K562 (cell line): Measurements from ENCODE around the gene TMEM87B. TPM values are rescaled to one million over a fixed set of nuclear protein-coding genes. Genes with fewer than 3 reads are reported as not detected.

Source experiments
- ATAC-seq: fragments of 200-7000 bp; cut with Tn5 transposase; 3 replicates; pipeline ENCODE4 v1.9.1; 2020; ENCODE audit warnings: moderate library complexity
- BruUV-seq: library from RNA; stranded (reverse); fragments of 400-500 nt; replicated peaks from 2 replicates; lab custom pipeline; 2021; lab: Mats Ljungman, UMichigan
- CTCF ChIA-PET: fragments of 300-600 bp; formaldehyde crosslinking; extraction: SDS; loops from one replicate; lab custom pipeline; 2021; ENCODE audit warnings: low intra/inter-chr PET ratio; lab: Yijun Ruan, JAX
- POLR2A ChIA-PET: fragments of 300-600, 350-650 bp; sonication (Branson Sonifier 250); formaldehyde crosslinking; extraction: SDS; loops from one replicate; lab custom pipeline; 2021; ENCODE audit warnings: antibody characterized with exemption, inconsistent platforms; lab: Yijun Ruan, JAX
- DNase-seq, 4 experiments: peaks; one replicate each; pipeline versions ENCODE4 v3.0.0 to v3.0.0-alpha.2; 2011 to 2018; ENCODE audit warnings: low spot score in 3 of 4, mixed read lengths in 3 of 4; ENCODE audit errors: extremely low read depth in 1 of 4
- FAIRE-seq: peaks from 2 replicates; lab custom pipeline; 2011; peaks lifted over from hg19 to GRCh38; lab: Jason Lieb, UNC
- H2AFZ ChIP-seq: 2 replicates; pipeline ENCODE4 v1.6.0; 2011; ENCODE audit warnings: low read depth, low read length, control low read depth, inconsistent platforms
- H3K27ac ChIP-seq: fragments of 200-600 bp; 3 replicates; pipeline ENCODE4 v1.8.0; 2011; ENCODE audit warnings: low read depth, mild to moderate bottlenecking, control low read depth, inconsistent platforms, low read length, moderate library complexity, mixed read lengths; ENCODE audit errors: extremely low read depth
- H3K27me3 ChIP-seq, 2 experiments: fragments of 300-600 bp in 1 of 2; 2 replicates in 1 of 2; 3 replicates in 1 of 2; pipeline versions ENCODE4 v1.6.0 to v1.8.0; 2011; ENCODE audit warnings: inconsistent platforms in 2 of 2, low read length in 2 of 2, mild to moderate bottlenecking in 1 of 2, mixed read lengths in 1 of 2, moderate library complexity in 1 of 2; ENCODE audit not compliant: control insufficient read depth in 2 of 2, insufficient read depth in 2 of 2
- H3K36me3 ChIP-seq: fragments of 300-600 bp; 3 replicates; pipeline ENCODE4 v1.8.0; 2011; ENCODE audit warnings: mild to moderate bottlenecking, low read length, inconsistent platforms; ENCODE audit not compliant: control insufficient read depth, insufficient read depth
- H3K4me1 ChIP-seq, 2 experiments: fragments of 200-600 bp in 1 of 2; replicated peaks in 1 of 2; 2 replicates in 1 of 2; 3 replicates in 1 of 2; pipeline versions ENCODE4 v1.5.1 to v1.8.0; 2011; ENCODE audit warnings: inconsistent platforms in 2 of 2, low read length in 2 of 2, mild to moderate bottlenecking in 1 of 2, mixed read lengths in 1 of 2, moderate library complexity in 1 of 2; ENCODE audit not compliant: control insufficient read depth in 2 of 2, insufficient read depth in 2 of 2
- H3K4me2 ChIP-seq: 2 replicates; pipeline ENCODE4 v1.6.1; 2011; ENCODE audit warnings: low read length, control low read depth, inconsistent platforms, mixed read lengths; ENCODE audit not compliant: insufficient read depth
- H3K4me3 ChIP-seq: fragments of 200-600 bp; sonication (generic), shearing (Covaris generic); 2 replicates; pipeline ENCODE4 v1.5.1; 2016; ENCODE audit warnings: control low read depth, inconsistent platforms
- H3K79me2 ChIP-seq: fragments of 200-600 bp; 3 replicates; pipeline ENCODE4 v1.8.0; 2011; ENCODE audit warnings: low read length, inconsistent platforms; ENCODE audit not compliant: control insufficient read depth, insufficient read depth
- H3K9ac ChIP-seq, 2 experiments: 2 replicates each; pipeline versions ENCODE4 v1.6.0 to v1.6.1; 2011; ENCODE audit warnings: low read depth in 2 of 2, low read length in 2 of 2, control low read depth in 1 of 2, inconsistent platforms in 1 of 2, mild to moderate bottlenecking in 1 of 2, mixed read lengths in 1 of 2; ENCODE audit not compliant: insufficient read depth in 1 of 2
- H3K9me1 ChIP-seq: one replicate; pipeline ENCODE4 v1.6.0; 2011; ENCODE audit warnings: inconsistent platforms, mild to moderate bottlenecking, low read length, moderate library complexity; ENCODE audit not compliant: control insufficient read depth, insufficient read depth
- H3K9me3 ChIP-seq: replicated peaks from 2 replicates; pipeline ENCODE4 v1.5.1; 2011; ENCODE audit warnings: low read depth, low read length, inconsistent platforms; ENCODE audit not compliant: control insufficient read depth, insufficient read depth
- H4K20me1 ChIP-seq: replicated peaks from 2 replicates; pipeline ENCODE4 v1.6.1; 2011; ENCODE audit warnings: low read length, inconsistent platforms, mixed read lengths; ENCODE audit not compliant: control insufficient read depth, insufficient read depth
- ADNP ChIP-seq: fragments of 200-800 bp; sonication (Bioruptor generic); IDR thresholded peaks from 2 replicates; pipeline ENCODE4 v1.6.1; 2016; ENCODE audit warnings: missing genetic modification characterization, missing compliant biosample characterization
- BCOR ChIP-seq: fragments of 450-650 bp; IDR thresholded peaks from 2 replicates; pipeline ENCODE4 v1.6.1; 2016
- GABPB2 ChIP-seq: fragments of 250-450 bp; sonication (Bioruptor Pico); conservative IDR thresholded peaks from 2 replicates; pipeline ENCODE4 v1.5.1; 2021; ENCODE audit warnings: mild to moderate bottlenecking
- HES1 ChIP-seq: fragments of 450-650 bp; IDR thresholded peaks from 2 replicates; pipeline ENCODE4 v1.6.1; 2016; ENCODE audit warnings: low read depth, mild to moderate bottlenecking, moderate library complexity
- NR2F6 ChIP-seq: fragments of 450-650 bp; formaldehyde crosslinking; IDR thresholded peaks from 2 replicates; pipeline ENCODE4 v1.4.0; 2020; ENCODE audit warnings: mild to moderate bottlenecking
- PCBP2 ChIP-seq: fragments of 200-400 bp; formaldehyde crosslinking; IDR thresholded peaks from 2 replicates; pipeline ENCODE4 v1.6.1; 2018; ENCODE audit warnings: low read length, low read depth, mild to moderate bottlenecking, moderate library complexity; ENCODE audit not compliant: poor library complexity, severe bottlenecking
- RBM14 ChIP-seq: fragments of 200-400 bp; formaldehyde crosslinking; IDR thresholded peaks from 2 replicates; pipeline ENCODE4 v1.6.1; 2018; ENCODE audit warnings: low read depth, mild to moderate bottlenecking, low read length, moderate library complexity, borderline replicate concordance; ENCODE audit not compliant: insufficient read depth
- RBM25 ChIP-seq: fragments of 200-400 bp; formaldehyde crosslinking; IDR thresholded peaks from 2 replicates; pipeline ENCODE4 v1.6.1; 2018; ENCODE audit warnings: low read length, low read depth, moderate library complexity; ENCODE audit not compliant: severe bottlenecking
- RFX7 ChIP-seq: fragments of 250-450 bp; sonication (Bioruptor Pico); IDR thresholded peaks from 2 replicates; pipeline ENCODE4 v1.5.1; 2021; ENCODE audit warnings: mild to moderate bottlenecking
- TBP ChIP-seq: optimal IDR thresholded peaks from 2 replicates; pipeline ENCODE3; 2011; ENCODE audit warnings: low read depth, low read length, improper control_type of control experiment
- TCFL5 ChIP-seq: fragments of 250-450 bp; sonication (Bioruptor Pico); conservative IDR thresholded peaks from 2 replicates; pipeline ENCODE4 v1.6.1; 2021; ENCODE audit warnings: mild to moderate bottlenecking, moderate library complexity, matching md5 sums
- TSHZ1 ChIP-seq: fragments of 250-450 bp; sonication (Bioruptor Pico); IDR thresholded peaks from 2 replicates; pipeline ENCODE4 v1.4.0; 2020; ENCODE audit warnings: mild to moderate bottlenecking, moderate library complexity
- ZBTB34 ChIP-seq: fragments of 250-450 bp; sonication (Bioruptor Pico); IDR thresholded peaks from 2 replicates; pipeline ENCODE4 v1.8.0; 2021; ENCODE audit warnings: mild to moderate bottlenecking, moderate library complexity
- ZKSCAN8 ChIP-seq: fragments of 200-800 bp; sonication (Bioruptor generic); IDR thresholded peaks from 2 replicates; pipeline ENCODE4 v1.6.1; 2016; ENCODE audit warnings: missing genetic modification characterization, missing compliant biosample characterization
- WGBS: fragments of 100-300 bp; shearing (Covaris generic); methylation state at CpG from one replicate; pipeline ENCODE4 v1.1.6; 2016; ENCODE audit warnings: low coverage, mixed read lengths; ENCODE audit not compliant: insufficient coverage; ENCODE audit errors: missing lambda C conversion rate; 5-methylcytosine and 5-hydroxymethylcytosine counted together
- in situ Hi-C: fragments of 300-500 bp; cut with MboI; formaldehyde crosslinking; loops from 4 replicates; pipeline ENCODE4 v1.15.0; 2018; ENCODE audit warnings: inconsistent platforms, mixed read lengths
- intact Hi-C: fragments of 100-400 bp; cut with micrococcal nuclease; formaldehyde crosslinking; loops from 2 replicates; pipeline ENCODE4 v1.14.2; 2022
- polyA plus RNA-seq, 8 experiments: library from polyadenylated mRNA; depleted of rRNA in 4 of 8; stranded (reverse) in 5 of 8; unstranded in 3 of 8; fragments of >200 nt; fragmentation: Nextera tagmentation in 2 of 8; fragmentation: Illumina TruSeq in 1 of 8; extraction: Ambion mirVana in 2 of 8; extraction: Trizol in 1 of 8; gene quantifications; 2 replicates each; pipeline versions ENCODE4 v1.2.1 to v1.2.3, GENCODE V29; 2011 to 2014; ENCODE audit warnings: inconsistent platforms in 1 of 8, missing spikeins in 1 of 8
- total RNA-seq, 7 experiments: library from RNA; depleted of rRNA in 6 of 7; stranded (reverse); fragments of >200 nt in 6 of 7; fragmentation: Illumina TruSeq in 2 of 7; extraction: Trizol in 2 of 7; gene quantifications; 2 replicates each; pipeline versions ENCODE4 v1.2.1 to v1.2.3, GENCODE V29; 2011 to 2021; ENCODE audit warnings: low replicate concordance in 1 of 7

TMEM87B gene
- total and polyA plus RNA-seq, 9 of the 15 experiments (the other 6 are each of a cell fraction or from before 2014, with no cell fraction given): 3.7 to 17.1 (median 11.0) TPM

GRCh38 chr2:112133344-112133743 lies 78.3 kb downstream of the TMEM87B start:
- no peak for ATAC-seq

GRCh38 chr2:112134120-112134519 lies 79.1 kb downstream of the TMEM87B start:
- CTCF ChIA-PET: no interaction called here
- Histone ChIP-seq H3K4me2 (no peak overlapping the region), H2AFZ (no peak overlapping the region), H3K36me3 (no peaks in the 10 kb centered on the region), H3K27me3 (peaks cover 9 to 15% of the 10 kb centered on the region in 2 experiments; a peak in 4 of 5 replicates), H3K4me3 (no peak overlapping the region), H4K20me1 (no peaks in the 10 kb centered on the region), H3K4me1 (peaks cover 0 to 4% of the 10 kb centered on the region in 2 experiments; a peak in 3 of 5 replicates), H3K27ac (no peak overlapping the region), H3K79me2 (no peaks in the 10 kb centered on the region), H3K9me3 (no peaks in the 10 kb centered on the region), H3K9me1 (no peaks in the 10 kb centered on the region), H3K9ac (no peak overlapping the region)
- DNase-seq (no peak), ATAC-seq (no peak), FAIRE-seq (no peak)
- in situ Hi-C loops: no loop called here
- 1% methylated on average over 4 of the region's 4 CpGs for WGBS
- POLR2A ChIA-PET: interaction anchor here (0.7 kb wide), 1 partner anchor 18 kb away, joined by 3 read pairs; no protein-coding TSS in a partner anchor
- intact Hi-C loops: no loop called here
- BruUV-seq: no TSS peak
- TF ChIP-seq NR2F6 (CRISPR knock-in tag) (no peak), TSHZ1 (CRISPR knock-in tag) (no peak), TCFL5 (no peak), RBM14 (no peak), ZBTB34 (CRISPR knock-in tag) (no peak), PCBP2 (no peak), GABPB2 (CRISPR knock-in tag) (no peak), HES1 (no peak)

More at GRCh38 chr2:112133344-112133743, 78.3 kb downstream of the TMEM87B start:
- H3K79me2 ChIP-seq: no peaks in the 10 kb centered on the region
- no peak overlapping the region for H3K4me3 ChIP-seq
- no peaks in the 10 kb centered on the region for H4K20me1 ChIP-seq
- no peak for FAIRE-seq
- no peaks in the 10 kb centered on the region for H3K9me3 ChIP-seq
- in situ Hi-C loops (no loop called here), intact Hi-C loops (no loop called here)
- no peak for DNase-seq
- ChIA-PET CTCF (no interaction called here), POLR2A (no interaction called here)
- no peak overlapping the region for H3K9ac ChIP-seq
- no peak overlapping the region for H3K4me2 ChIP-seq
- no peaks in the 10 kb centered on the region for H3K9me1 ChIP-seq
- no peaks in the 10 kb centered on the region for H3K36me3 ChIP-seq
- H3K27me3 ChIP-seq: peaks cover 9 to 15% of the 10 kb centered on the region in 2 experiments; a peak in 4 of 5 replicates
- no peak overlapping the region for H2AFZ ChIP-seq
- H3K27ac ChIP-seq: no peak overlapping the region
- no TSS peak for BruUV-seq
- TF ChIP-seq RBM25: peak; percentile 67
- no peak for TF ChIP-seq RFX7 (CRISPR knock-in tag)
- TF ChIP-seq ZKSCAN8 (CRISPR knock-in tag): peak; percentile 62; the same call in 1 of the 2 replicates
- peak; percentile 61 for TF ChIP-seq ADNP (tag)
- TF ChIP-seq TBP: no peak
- 0 out of 2 replicates have a peak, but pooled peaks have one; percentile 45 for TF ChIP-seq BCOR
- H3K4me1 ChIP-seq: peaks cover 0 to 4% of the 10 kb centered on the region in 2 experiments; a peak in 3 of 5 replicates
